HCT116 (cell line): ENCODE measurements around the gene CYB5A. TPM values are rescaled to one million over a fixed set of nuclear protein-coding genes. Genes with fewer than 3 reads are reported as not detected.

Experiments used
- ATAC-seq: fragments of 200-7000 bp; cut with Tn5 transposase; 2 replicates; pipeline ENCODE4 v1.9.1; 2020; ENCODE audit warnings: mild to moderate bottlenecking, moderate library complexity
- BruUV-seq: library from RNA; stranded (reverse); fragments of 400-500 nt; replicated peaks from 2 replicates; lab custom pipeline; 2021; lab: Mats Ljungman, UMichigan
- CTCF ChIA-PET: fragments of 300-600 bp; sonication (Branson Sonifier 250); formaldehyde crosslinking; loops from one replicate; lab custom pipeline; 2021; ENCODE audit warnings: antibody characterized with exemption; lab: Charles Lee
- POLR2A ChIA-PET: fragments of 300-600, 350-600 bp; sonication (Branson Sonifier 250); formaldehyde crosslinking; loops from one replicate; lab custom pipeline; 2021; ENCODE audit warnings: antibody characterized with exemption; lab: Charles Lee
- RAD21 ChIA-PET, 2 experiments: fragments of 300-600 bp; sonication (Branson Sonifier 250); formaldehyde crosslinking; loops; one replicate each; lab custom pipeline; 2023; ENCODE audit warnings: low total read pairs in 2 of 2; ENCODE audit not compliant: uncharacterized antibody in 2 of 2, unreplicated experiment in 2 of 2, low non-redundant PET in 1 of 2; lab: Charles Lee
- DNase-seq: peaks from one replicate; pipeline ENCODE4 v3.0.0-alpha.2; 2010; ENCODE audit warnings: low read depth, low spot score
- H2AFZ ChIP-seq: fragments of 200-600 bp; shearing (Covaris generic), sonication (generic); 2 replicates; pipeline ENCODE4 v1.6.1; 2017; ENCODE audit warnings: low read depth, mixed run types, mixed read lengths, antibody characterized with exemption, low read length; ENCODE audit not compliant: poor library complexity, severe bottlenecking
- H3K27ac ChIP-seq: 2 replicates; pipeline ENCODE4 v1.5.1; 2012; ENCODE audit warnings: low read depth, low read length
- H3K27me3 ChIP-seq: fragments of 200-600 bp; sonication (generic); 2 replicates; pipeline ENCODE4 v1.6.1; 2016; ENCODE audit warnings: mixed run types, low read length, mixed read lengths; ENCODE audit not compliant: insufficient read depth
- H3K36me3 ChIP-seq, 2 experiments: fragments of 200-500 bp in 1 of 2; fragments of 200-600 bp in 1 of 2; sonication (Bioruptor generic) in 1 of 2; sonication (generic) in 1 of 2; 2 replicates each; pipeline versions ENCODE4 v1.5.1 to v1.6.1; 2014 to 2016; ENCODE audit warnings: low read length in 2 of 2, inconsistent platforms in 1 of 2, mixed read lengths in 1 of 2, mixed run types in 1 of 2; ENCODE audit not compliant: insufficient read depth in 2 of 2, control insufficient read depth in 1 of 2
- H3K4me1 ChIP-seq, 2 experiments: fragments of 200-600 bp in 1 of 2; sonication (generic) in 1 of 2; 2 replicates each; pipeline versions ENCODE4 v1.5.1 to v1.6.1; 2012 to 2017; ENCODE audit warnings: low read length in 2 of 2, inconsistent platforms in 1 of 2, mild to moderate bottlenecking in 1 of 2, mixed read lengths in 1 of 2, mixed run types in 1 of 2, moderate library complexity in 1 of 2; ENCODE audit not compliant: insufficient read depth in 2 of 2, control insufficient read depth in 1 of 2
- H3K4me2 ChIP-seq: fragments of 200-600 bp; sonication (generic); 2 replicates; pipeline ENCODE4 v1.6.1; 2017; ENCODE audit warnings: mixed run types, low read length, mixed read lengths
- H3K4me3 ChIP-seq, 2 experiments: fragments of 200-600 bp in 1 of 2; sonication (generic) in 1 of 2; replicated peaks in 1 of 2; 2 replicates each; pipeline ENCODE4 v1.5.1; 2011 to 2016; ENCODE audit warnings: low read length in 2 of 2, control low read depth in 1 of 2, low read depth in 1 of 2, mild to moderate bottlenecking in 1 of 2, mixed read lengths in 1 of 2, mixed run types in 1 of 2
- H3K79me2 ChIP-seq: fragments of 200-600 bp; sonication (generic); 2 replicates; pipeline ENCODE4 v1.6.1; 2017; ENCODE audit warnings: mild to moderate bottlenecking, mixed run types, low read length, moderate library complexity, mixed read lengths; ENCODE audit not compliant: insufficient read depth
- H3K9ac ChIP-seq: fragments of 200-600 bp; sonication (generic); 2 replicates; pipeline ENCODE4 v1.6.1; 2016; ENCODE audit warnings: low read length, mixed read lengths
- H3K9me2 ChIP-seq: fragments of 200-600 bp; sonication (generic), shearing (Covaris generic); 2 replicates; pipeline ENCODE4 v1.6.1; 2017; ENCODE audit warnings: mixed run types, mild to moderate bottlenecking, moderate library complexity; ENCODE audit not compliant: insufficient read depth
- H3K9me3 ChIP-seq, 2 experiments: fragments of 200-500 bp in 1 of 2; fragments of 200-600 bp in 1 of 2; sonication (Bioruptor generic) in 1 of 2; sonication (generic) in 1 of 2; 2 replicates each; pipeline ENCODE4 v1.6.1; 2014 to 2017; ENCODE audit warnings: low read length in 2 of 2, mixed read lengths in 2 of 2, inconsistent platforms in 1 of 2, low read depth in 1 of 2, mild to moderate bottlenecking in 1 of 2, mixed run types in 1 of 2, moderate library complexity in 1 of 2; ENCODE audit not compliant: control insufficient read depth in 1 of 2, insufficient read depth in 1 of 2
- H4K20me1 ChIP-seq: fragments of 200-600 bp; sonication (generic), shearing (Covaris generic); 2 replicates; pipeline ENCODE4 v1.6.1; 2017; ENCODE audit warnings: mixed run types, mild to moderate bottlenecking, moderate library complexity; ENCODE audit not compliant: insufficient read depth
- CBX3 ChIP-seq: IDR thresholded peaks from 2 replicates; pipeline ENCODE4 v1.6.1; 2012; ENCODE audit warnings: low read depth
- CEBPB ChIP-seq: IDR thresholded peaks from 2 replicates; pipeline ENCODE4 v1.6.1; 2012; ENCODE audit warnings: low read depth
- EGR1 ChIP-seq: IDR thresholded peaks from 2 replicates; pipeline ENCODE4 v1.6.1; 2012; ENCODE audit warnings: low read depth
- EZH2phosphoT487 ChIP-seq: fragments of 200-600 bp; IDR thresholded peaks from 2 replicates; pipeline ENCODE4 v1.6.1; 2018; ENCODE audit warnings: antibody characterized with exemption, borderline replicate concordance
- POLR2A ChIP-seq: IDR thresholded peaks from 2 replicates; pipeline ENCODE4 v1.7.0; 2011; ENCODE audit warnings: borderline replicate concordance; ENCODE audit not compliant: insufficient read depth, insufficient read length; ENCODE audit errors: extremely low read depth
- RAD21 ChIP-seq: IDR thresholded peaks from 2 replicates; pipeline ENCODE4 v1.6.1; 2012; ENCODE audit warnings: low read depth, mild to moderate bottlenecking
- SIN3A ChIP-seq: IDR thresholded peaks from 2 replicates; pipeline ENCODE4 v1.6.1; 2012; ENCODE audit warnings: low read depth
- SRF ChIP-seq: IDR thresholded peaks from 2 replicates; pipeline ENCODE4 v1.6.1; 2012; ENCODE audit warnings: low read depth
- TCF7L2 ChIP-seq: IDR thresholded peaks from 2 replicates; pipeline ENCODE4 v1.7.0; 2011; ENCODE audit warnings: borderline replicate concordance, inconsistent platforms; ENCODE audit not compliant: insufficient read depth, insufficient read length; ENCODE audit errors: extremely low read depth
- intact Hi-C: fragments of 100-400 bp; cut with micrococcal nuclease; formaldehyde crosslinking; loops from 2 replicates; pipeline ENCODE4 v1.10.0; 2022
- total RNA-seq: library from RNA; stranded (reverse); gene quantifications from one replicate; pipeline ENCODE4 v1.2.1, GENCODE V29; 2021; ENCODE audit not compliant: unreplicated experiment
- TF ChIP-seq, protein P1 (sequence below): IDR thresholded peaks from 2 replicates; pipeline ENCODE4 v1.6.1; 2011; ENCODE audit warnings: mild to moderate bottlenecking, low read length, moderate library complexity; ENCODE audit not compliant: insufficient replicate concordance; ENCODE audit errors: extremely low read depth

CYB5A gene
- total RNA-seq, 1 experiment from 2014 or later = 37.7 TPM

GRCh38 chr18:74249181-74249968, 42.4 kb downstream of the CYB5A start:
- H3K36me3 ChIP-seq = no peaks in the 10 kb centered on the region
- H3K9me2 ChIP-seq = no peaks in the 10 kb centered on the region
- ChIA-PET POLR2A (no interaction called here), RAD21 (no interaction called here), CTCF (no interaction called here)
- H3K27ac ChIP-seq = no peak overlapping the region
- no peak overlapping the region for H3K4me3 ChIP-seq
- no peaks in the 10 kb centered on the region for H3K27me3 ChIP-seq
- no peak overlapping the region for H2AFZ ChIP-seq
- ATAC-seq = no peak
- peaks cover 11 to 13% of the 10 kb centered on the region in 2 experiments for H3K4me1 ChIP-seq
- BruUV-seq = no TSS peak
- H3K79me2 ChIP-seq = no peaks in the 10 kb centered on the region
- no peak for DNase-seq
- H3K9ac ChIP-seq = no peak overlapping the region
- intact Hi-C loops = no loop called here
- TF ChIP-seq POLR2A (no peak), CEBPB (no peak), SIN3A (no peak), TCF7L2 (no peak), RAD21 (no peak), CBX3 (no peak), EZH2phosphoT487 (no peak)
- no peaks in the 10 kb centered on the region for H4K20me1 ChIP-seq
- H3K9me3 ChIP-seq = no peaks in the 10 kb centered on the region
- no peak overlapping the region for H3K4me2 ChIP-seq

DNA sequence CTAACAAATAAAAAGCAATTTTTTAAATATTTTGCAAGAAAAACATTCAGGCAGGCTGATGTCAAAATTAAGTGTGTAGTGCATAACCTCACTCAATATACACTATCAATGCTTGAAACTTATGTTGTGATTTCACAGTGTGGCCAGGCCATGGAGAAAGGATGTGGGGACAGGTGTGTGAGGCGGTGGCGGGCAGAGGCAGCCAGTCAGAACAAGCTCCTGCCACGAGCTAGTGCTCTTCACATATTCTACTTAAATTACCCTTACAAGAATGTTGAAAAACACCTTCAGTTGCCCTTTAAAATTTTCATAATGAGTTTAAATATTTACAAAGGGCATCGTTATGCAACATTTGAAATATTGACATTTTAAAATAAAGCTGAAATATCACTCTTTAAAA, 43.2 kb downstream of the CYB5A start:
- no peak overlapping the region for H3K9ac ChIP-seq
- no peaks in the 10 kb centered on the region for H4K20me1 ChIP-seq
- DNase-seq (no peak), ATAC-seq (no peak)
- no peaks in the 10 kb centered on the region for H3K36me3 ChIP-seq
- no peak overlapping the region for H2AFZ ChIP-seq
- H3K4me1 ChIP-seq = peaks cover 11 to 13% of the 10 kb centered on the region in 2 experiments
- CTCF ChIA-PET = interaction anchor here (0.6 kb wide), 1 partner anchor 94 kb away, joined by 3 read pairs; no protein-coding TSS in a partner anchor
- POLR2A ChIA-PET = no interaction called here
- no peaks in the 10 kb centered on the region for H3K9me2 ChIP-seq
- intact Hi-C loops = no loop called here
- H3K4me3 ChIP-seq = no peak overlapping the region
- no peak overlapping the region for H3K27ac ChIP-seq
- no peaks in the 10 kb centered on the region for H3K79me2 ChIP-seq
- BruUV-seq = no TSS peak
- RAD21 ChIA-PET = no interaction called here
- no peak overlapping the region for H3K4me2 ChIP-seq
- H3K9me3 ChIP-seq = no peaks in the 10 kb centered on the region
- H3K27me3 ChIP-seq = no peaks in the 10 kb centered on the region
- TF ChIP-seq TCF7L2 (no peak), EGR1 (no peak), SRF (no peak)
- TF ChIP-seq, protein P1, sequence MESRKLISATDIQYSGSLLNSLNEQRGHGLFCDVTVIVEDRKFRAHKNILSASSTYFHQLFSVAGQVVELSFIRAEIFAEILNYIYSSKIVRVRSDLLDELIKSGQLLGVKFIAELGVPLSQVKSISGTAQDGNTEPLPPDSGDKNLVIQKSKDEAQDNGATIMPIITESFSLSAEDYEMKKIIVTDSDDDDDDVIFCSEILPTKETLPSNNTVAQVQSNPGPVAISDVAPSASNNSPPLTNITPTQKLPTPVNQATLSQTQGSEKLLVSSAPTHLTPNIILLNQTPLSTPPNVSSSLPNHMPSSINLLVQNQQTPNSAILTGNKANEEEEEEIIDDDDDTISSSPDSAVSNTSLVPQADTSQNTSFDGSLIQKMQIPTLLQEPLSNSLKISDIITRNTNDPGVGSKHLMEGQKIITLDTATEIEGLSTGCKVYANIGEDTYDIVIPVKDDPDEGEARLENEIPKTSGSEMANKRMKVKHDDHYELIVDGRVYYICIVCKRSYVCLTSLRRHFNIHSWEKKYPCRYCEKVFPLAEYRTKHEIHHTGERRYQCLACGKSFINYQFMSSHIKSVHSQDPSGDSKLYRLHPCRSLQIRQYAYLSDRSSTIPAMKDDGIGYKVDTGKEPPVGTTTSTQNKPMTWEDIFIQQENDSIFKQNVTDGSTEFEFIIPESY = no peak
